Measurements from ENCODE around the gene CYP4F2. TPM values are rescaled to one million over a fixed set of nuclear protein-coding genes. Genes with fewer than 3 reads are reported as not detected.

Gene CYP4F2
- total RNA-seq, 1 donor from 2014 or later, result 83.0 TPM

DNA sequence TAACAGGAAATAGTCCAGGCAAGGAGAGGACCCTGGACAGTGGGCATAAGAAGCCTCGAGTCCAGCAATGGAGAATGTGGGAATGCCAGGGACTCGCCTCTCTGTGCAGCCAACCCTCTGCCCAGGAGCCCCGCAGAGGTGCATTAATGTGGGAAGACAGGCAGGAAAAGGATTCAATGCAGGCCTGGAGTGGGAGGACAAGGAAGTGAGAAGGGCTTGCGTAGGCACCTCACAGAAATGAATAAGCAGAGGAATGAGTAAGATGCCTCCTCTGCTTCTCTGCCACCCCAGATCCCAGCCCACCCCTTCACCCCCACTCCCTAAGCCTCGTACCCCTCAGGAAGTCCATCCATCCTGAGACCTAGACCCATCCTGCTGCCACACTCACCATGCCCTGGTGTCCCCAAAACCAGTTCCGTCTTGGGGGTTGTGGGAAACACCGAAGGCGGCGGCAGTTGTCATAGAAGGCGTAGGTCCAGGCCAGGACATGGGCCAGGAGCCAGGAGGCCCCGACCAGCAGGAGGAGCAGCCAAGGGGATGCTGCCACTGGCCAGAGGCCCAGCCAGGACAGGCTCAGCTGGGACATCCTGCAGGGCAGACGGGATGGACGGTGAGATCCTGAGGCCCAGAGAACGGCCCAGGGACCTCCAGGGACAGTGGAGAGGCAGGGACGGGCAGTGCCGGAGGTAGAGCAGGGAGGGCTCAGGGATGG, 692 bp downstream of the CYP4F2 start:
- Histone ChIP-seq H3K4me1 (no peaks in the 10 kb centered on the region), H3K9me3 (no peaks in the 10 kb centered on the region), H3K27me3 (no peaks in the 10 kb centered on the region), H3K27ac (no peak overlapping the region), H3K4me3 (no peak overlapping the region), H3K36me3 (no peaks in the 10 kb centered on the region)
- intact Hi-C loops (cut with DNase I), result no loop called here
- no peak for DNase-seq (ENCODE audit: low spot score in 2 of 2)
- no peak for TF ChIP-seq CTCF (IDR thresholded peaks at IDR 0.05)

- DNase-seq (ENCODE audit: low spot score in 2 of 2), result no peak
- H3K4me3 ChIP-seq, result no peak overlapping the region
- no peaks in the 10 kb centered on the region for H3K27me3 ChIP-seq
- no peak for TF ChIP-seq CTCF (IDR thresholded peaks at IDR 0.05)
- H3K36me3 ChIP-seq, result no peaks in the 10 kb centered on the region
- no peaks in the 10 kb centered on the region for H3K4me1 ChIP-seq
- intact Hi-C loops (cut with DNase I), result no loop called here
- H3K27ac ChIP-seq, result no peak overlapping the region
- no peaks in the 10 kb centered on the region for H3K9me3 ChIP-seq
Observed at GRCh38 chr19:15895876-15896430, 1.9 kb downstream of the CYP4F2 start.

DNA sequence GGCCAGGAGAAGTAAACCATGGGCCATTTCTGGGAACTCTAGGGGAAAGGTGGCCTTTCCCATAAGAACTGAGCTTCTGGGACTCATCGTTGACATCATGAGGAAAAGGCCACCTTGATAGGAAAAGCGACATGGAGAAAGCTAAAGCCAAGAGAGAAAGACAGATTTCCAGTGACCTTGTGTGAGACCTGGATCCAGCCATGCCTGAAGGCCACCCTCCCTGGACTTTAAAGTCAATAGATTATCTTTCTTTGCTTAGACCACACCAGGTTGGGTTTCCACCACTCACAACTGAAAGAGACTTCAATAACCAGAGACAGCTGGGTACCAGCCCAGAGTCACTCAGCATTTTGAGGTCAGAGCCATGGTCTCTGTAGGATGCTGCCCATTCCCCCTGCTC, 3.5 kb downstream of the CYP4F2 start:
- Histone ChIP-seq H3K4me1 (no peaks in the 10 kb centered on the region), H3K4me3 (no peak overlapping the region), H3K9me3 (no peaks in the 10 kb centered on the region), H3K27me3 (no peaks in the 10 kb centered on the region), H3K27ac (no peak overlapping the region), H3K36me3 (no peaks in the 10 kb centered on the region)
- intact Hi-C loops (cut with DNase I), result no loop called here
- no peak for DNase-seq (ENCODE audit: low spot score in 2 of 2)
- TF ChIP-seq CTCF (IDR thresholded peaks at IDR 0.05), result no peak

DNA sequence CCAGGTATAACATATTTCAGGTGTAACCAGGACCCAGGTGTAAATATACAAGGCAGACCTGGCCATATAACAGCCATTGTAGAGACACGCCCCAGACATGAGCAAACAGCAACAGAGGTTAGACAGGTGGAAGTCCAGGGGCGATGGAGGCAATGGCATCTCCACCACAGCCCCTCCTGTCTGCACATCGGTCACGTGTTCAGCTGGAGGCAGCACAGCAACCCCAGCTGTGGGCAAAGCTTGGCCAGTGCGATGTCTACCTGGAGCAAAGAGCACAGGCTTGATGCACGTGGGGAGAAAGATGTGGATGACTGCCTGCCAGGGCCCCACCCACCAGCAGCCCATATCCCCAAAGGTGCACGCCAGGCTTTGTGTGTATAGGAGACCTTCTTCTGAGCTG, 4.4 kb downstream of the CYP4F2 start:
- intact Hi-C loops (cut with DNase I), result no loop called here
- Histone ChIP-seq H3K4me1 (no peaks in the 10 kb centered on the region), H3K27ac (no peak overlapping the region), H3K36me3 (no peaks in the 10 kb centered on the region), H3K27me3 (no peaks in the 10 kb centered on the region), H3K9me3 (no peaks in the 10 kb centered on the region), H3K4me3 (no peak overlapping the region)
- TF ChIP-seq CTCF (IDR thresholded peaks at IDR 0.05), result no peak
- DNase-seq (ENCODE audit: low spot score in 2 of 2), result no peak

DNA sequence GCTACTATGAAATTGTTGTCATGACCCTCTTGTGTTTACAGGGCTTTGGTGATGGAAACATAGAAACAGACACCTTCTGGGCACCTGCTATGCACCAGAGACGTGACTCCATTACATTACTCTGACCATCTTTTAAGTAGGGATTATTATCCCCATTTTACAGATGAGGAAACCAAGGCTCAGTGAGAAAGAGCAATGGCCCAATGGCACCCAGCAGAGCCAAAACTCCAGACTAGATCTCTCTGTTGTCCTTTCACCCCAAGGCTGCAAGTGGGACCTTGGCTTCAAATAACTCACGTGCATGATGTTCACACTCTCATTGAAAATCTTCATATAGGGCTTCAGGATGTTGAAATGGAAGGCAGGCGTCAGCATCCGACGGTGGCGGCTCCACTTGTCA, 5.9 kb downstream of the CYP4F2 start:
- TF ChIP-seq CTCF (IDR thresholded peaks at IDR 0.05), result no peak

More for the DNA sequence above, 5.9 kb downstream of the CYP4F2 start:
- no peak for DNase-seq (ENCODE audit: low spot score in 2 of 2)
- H3K4me1 ChIP-seq, result no peaks in the 10 kb centered on the region
- intact Hi-C loops (cut with DNase I), result no loop called here
- no peaks in the 10 kb centered on the region for H3K27me3 ChIP-seq
- H3K27ac ChIP-seq, result no peak overlapping the region
- H3K4me3 ChIP-seq, result no peak overlapping the region
- no peaks in the 10 kb centered on the region for H3K9me3 ChIP-seq
- no peaks in the 10 kb centered on the region for H3K36me3 ChIP-seq

Measured in ascending aorta (tissue), 2 donors.